Activated CD4-positive, CD25-positive, alpha-beta regulatory T cell (primary cell): ENCODE results near the gene EPPIN.
"Not testable (repeated sequence)": the region's sequence is repeated elsewhere in the genome, so short reads cannot be mapped to it uniquely, and the experiment has no call there.

Source experiments
- DNase-seq, 4 experiments: peaks; one replicate each; lab custom pipeline; 2025; lab: John Stamatoyannopoulos, UW

Gene EPPIN

GRCh38 chr20:45547206-45547770, at the start of gene EPPIN:
Gene EPPIN (minus strand): TSS chr20:45547401. CDS start chr20:45547357, 44 bp downstream.
- DNase-seq, result no peak

DNA sequence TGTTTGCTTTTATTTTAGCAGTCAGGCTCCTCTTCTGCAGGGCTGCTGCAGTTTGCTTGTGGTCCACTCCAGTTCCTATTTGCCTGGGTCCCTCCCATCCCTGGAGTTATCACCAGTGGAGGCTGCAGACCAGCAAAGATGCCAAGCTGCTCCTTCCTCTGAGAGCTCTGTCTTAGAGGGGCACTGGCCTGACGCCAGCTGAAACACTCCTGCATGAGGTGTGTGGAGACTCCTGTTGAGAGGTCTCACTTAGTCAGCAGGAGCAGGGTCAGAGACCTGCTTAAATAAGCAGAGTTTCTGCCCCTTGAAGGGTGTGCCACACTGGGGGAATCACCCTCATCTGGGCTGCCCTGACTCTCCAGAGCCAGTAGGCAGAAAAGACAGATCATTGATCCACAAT, 48.0 kb upstream of the EPPIN start:
- DNase-seq, result no peak

DNA sequence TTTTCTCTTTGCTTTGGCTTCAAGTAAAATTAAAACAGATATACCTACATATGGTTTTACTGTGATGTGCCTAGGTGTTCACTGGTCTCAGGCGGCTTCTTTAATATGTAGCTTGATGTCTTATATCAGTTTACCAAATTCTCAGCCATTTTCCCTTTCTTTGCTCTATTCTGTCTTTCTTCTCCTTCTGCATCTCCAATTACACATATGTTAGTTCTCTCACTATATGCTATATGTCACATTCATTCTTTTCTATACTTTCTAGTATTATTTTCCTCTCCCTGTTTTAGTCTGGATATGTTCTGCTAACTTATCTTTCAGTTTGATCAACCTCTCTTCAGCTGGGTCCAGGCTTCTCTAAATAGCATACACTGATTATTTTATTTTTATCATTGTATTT, 46.3 kb upstream of the EPPIN start:
- DNase-seq, result no peak

GRCh38 chr20:45592574-45593189, 45.5 kb upstream of the EPPIN start:
- DNase-seq, result no peak

- no peak for DNase-seq
Observed at GRCh38 chr20:45589725-45590124, 42.5 kb upstream of the EPPIN start.

- no peak for DNase-seq
Observed at GRCh38 chr20:45588800-45589199, 41.6 kb upstream of the EPPIN start.

DNA sequence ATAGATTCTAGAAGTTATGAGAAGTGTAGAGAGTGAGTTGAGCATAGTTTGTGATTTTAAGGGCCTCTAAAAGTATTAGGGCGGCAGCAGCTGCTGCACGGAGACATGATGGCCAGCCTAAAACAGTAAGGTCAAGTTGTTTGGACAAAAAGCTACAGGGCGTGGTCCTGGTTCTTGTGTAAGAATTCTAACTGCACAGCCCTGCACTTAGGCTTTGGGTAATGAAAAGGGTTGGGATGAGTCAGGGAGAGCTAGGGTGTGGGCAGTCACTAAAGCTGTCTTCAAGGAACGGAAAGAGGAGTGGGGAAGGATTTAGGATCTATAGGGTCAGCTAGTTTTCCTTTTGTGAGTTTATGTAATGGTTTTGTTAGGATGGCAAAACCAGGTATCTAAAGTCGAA, 38.8 kb upstream of the EPPIN start:
- not testable (repeated sequence) for DNase-seq

- not testable (repeated sequence) for DNase-seq
Observed at GRCh38 chr20:45584294-45584693, 37.1 kb upstream of the EPPIN start.

DNA sequence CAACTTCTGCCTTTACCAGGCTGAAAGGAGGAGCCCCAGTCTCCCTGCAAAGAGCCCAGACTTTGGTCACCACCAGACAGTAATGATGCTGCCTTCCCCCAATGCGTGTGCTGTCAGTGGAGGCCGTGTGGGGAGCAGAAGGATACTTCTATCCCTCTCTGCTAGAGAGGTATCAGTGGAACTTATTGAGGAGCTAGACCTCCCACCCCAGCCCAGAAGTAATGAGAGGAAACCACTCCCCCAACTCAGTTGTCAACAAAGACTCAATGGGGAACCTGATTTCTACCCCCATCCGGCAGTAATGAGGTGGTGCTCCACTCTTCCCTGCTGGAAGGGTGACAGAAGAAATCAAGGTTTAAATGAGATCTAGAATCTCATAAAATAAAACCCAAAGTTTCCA, 36.3 kb upstream of the EPPIN start:
- DNase-seq, result no peak

GRCh38 chr20:45581702-45582101, 34.5 kb upstream of the EPPIN start:
- DNase-seq, result no peak

DNA sequence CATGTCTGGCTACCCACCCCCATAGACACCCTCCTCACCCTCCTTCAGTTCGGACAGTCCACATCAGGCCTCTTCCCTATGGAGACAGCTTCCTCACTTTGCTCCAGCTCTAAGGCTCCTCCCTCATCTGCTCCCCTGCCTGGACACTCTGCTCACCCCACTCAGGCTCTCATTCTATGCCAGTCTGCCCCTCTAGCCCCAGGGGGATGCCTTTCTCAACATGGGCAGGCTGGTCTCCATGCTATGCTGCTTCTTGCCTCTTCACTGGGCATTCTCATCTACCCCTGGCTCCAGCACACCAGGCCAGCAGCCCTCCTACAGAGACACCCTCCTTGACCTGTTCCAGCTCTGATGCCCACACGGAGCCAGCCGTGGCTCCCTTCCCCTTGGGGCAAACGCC, 32.0 kb upstream of the EPPIN start, which contains the start of gene WFDC8:
WFDC8 (minus strand) TSS at position 101 of the 400 bp plus-strand sequence; CDS start at position 64, 37 bp downstream.
- no peak for DNase-seq

- DNase-seq, result no peak
Observed at GRCh38 chr20:45578231-45578630, 31.0 kb upstream of the EPPIN start.

DNA sequence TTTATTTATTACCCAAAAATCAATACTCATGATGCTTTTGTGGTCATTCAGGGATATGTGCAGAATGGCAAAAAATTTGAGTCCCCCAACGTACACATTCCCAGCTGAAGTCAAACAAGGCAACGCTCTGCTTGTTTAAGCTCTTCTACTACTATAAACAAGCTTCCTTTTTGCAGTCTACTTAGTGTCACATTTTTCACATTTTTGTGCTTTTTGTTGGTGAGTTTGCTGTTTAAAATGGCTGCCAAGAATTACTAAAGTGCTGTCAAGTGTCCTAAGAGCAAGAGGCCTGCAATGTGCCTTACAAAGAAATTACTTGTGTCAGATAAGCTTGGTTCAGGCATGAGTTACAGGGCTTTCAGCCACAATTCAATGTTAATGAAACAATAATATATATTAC, 29.8 kb upstream of the EPPIN start:
- DNase-seq, result no peak

- DNase-seq, result no peak
Observed at GRCh38 chr20:45575931-45576330, 28.7 kb upstream of the EPPIN start.

GRCh38 chr20:45569650-45570049, 22.4 kb upstream of the EPPIN start:
- not testable (repeated sequence) for DNase-seq

- no peak for DNase-seq
Observed at GRCh38 chr20:45564760-45565276, 17.6 kb upstream of the EPPIN start.

GRCh38 chr20:45555198-45555597, 8.0 kb upstream of the EPPIN start:
- DNase-seq, result no peak

DNA sequence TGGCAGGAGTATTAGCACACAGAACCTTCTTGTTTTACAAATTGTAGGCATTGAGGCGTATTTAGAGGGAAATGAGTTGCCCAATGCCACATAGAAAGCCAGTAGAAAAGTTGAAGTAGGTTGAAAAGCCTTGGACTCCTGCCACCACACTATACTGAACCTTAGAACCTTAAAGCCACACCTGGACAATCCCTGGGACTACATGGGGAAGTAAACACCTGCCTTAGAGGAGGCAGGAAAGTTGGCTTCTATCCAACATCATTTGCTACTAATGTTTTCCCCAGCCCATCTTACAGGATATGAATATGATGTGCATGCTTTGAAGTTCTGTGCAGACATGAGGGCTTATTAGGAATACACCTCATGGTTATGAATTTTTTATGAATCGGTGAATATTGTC, 5.3 kb upstream of the EPPIN start:
- no peak for DNase-seq

DNA sequence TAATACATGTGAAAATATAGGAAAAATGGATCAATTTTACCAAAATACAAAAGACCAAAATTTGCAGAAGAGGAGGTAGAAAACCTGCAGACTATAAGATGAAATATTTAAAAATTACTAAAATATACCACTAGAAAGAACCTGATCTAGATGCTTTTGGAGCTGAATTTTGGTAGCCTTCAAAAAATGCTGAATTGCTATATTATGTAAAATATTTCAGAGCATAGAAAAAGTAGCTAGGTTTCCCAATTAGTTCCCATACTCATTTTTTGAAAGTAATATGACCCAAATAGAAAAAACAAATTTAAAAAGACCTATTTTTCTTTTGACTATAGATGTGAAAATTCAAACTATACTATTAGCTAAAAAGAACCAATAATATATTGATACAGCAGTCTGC, 3.6 kb upstream of the EPPIN start:
- DNase-seq, result no peak

DNA sequence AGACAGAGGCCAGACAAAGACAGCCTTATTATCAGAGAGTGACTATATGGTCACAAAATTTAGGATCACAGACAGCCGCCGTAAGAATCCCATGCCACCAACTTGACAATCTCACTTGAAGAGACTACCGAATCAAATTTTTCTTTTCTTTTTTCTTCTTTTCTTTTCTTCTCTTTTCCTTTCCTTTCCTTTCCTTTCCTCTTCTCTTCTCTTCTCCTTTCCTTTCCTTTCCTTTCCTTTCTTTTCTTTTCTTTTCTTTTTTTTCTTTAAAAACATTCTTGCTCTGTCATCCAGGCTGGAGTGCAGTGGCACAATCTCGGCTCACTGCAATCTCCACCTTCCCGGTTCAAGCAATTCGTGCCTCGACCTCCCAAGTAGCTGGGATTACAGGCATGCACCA, 1.2 kb upstream of the EPPIN start:
- no peak for DNase-seq

DNA sequence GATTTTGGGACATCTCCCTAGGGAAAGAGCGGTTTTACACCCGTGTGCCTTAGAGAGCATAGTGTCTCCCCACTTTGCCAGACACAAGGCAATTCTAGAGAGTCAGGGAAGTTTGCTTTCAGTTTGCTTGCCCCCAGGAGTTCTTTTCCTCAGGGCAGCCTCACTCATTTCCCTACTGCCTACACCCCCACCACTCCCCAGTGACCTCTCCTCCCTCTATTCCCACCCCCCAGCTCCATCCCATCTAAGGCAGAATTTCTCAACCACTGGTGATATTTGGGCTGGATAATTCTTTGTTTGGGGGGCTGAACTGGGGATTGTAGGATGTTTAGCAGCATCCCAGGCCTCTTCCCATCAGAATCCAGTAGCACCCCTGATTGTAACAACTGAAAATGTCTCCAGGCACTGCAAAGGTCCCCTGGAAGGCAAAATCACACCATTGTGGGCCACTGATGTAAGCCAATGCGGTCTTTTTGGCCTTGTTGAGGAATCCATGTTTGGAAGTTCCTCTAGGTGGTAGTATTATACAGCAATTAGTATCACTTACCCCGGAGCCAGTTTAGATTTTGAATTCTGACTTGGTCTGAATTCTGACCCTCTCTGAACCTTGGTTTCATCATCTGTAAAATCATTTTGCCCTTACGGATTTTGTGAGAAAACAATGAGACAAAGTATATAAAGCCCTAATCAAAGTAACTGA, 1.3 kb downstream of the EPPIN start:
- DNase-seq, result no peak

GRCh38 chr20:45545351-45545750, 1.9 kb downstream of the EPPIN start:
- no peak for DNase-seq

GRCh38 chr20:45539382-45539781, 7.8 kb downstream of the EPPIN start, which contains the start of gene WFDC6:
Gene WFDC6 (minus strand): TSS chr20:45539482. CDS start chr20:45539407, 75 bp downstream.
- DNase-seq, result no peak
